Tracheal epithelial cell (primary cell): ENCODE measurements around the gene DAZ3. TPM values are rescaled to one million over a fixed set of nuclear protein-coding genes. Genes with fewer than 3 reads are reported as not detected.

ENCODE experiments used
- total RNA-seq: library from RNA; depleted of rRNA; stranded (reverse); fragments of >200 nt; gene quantifications from 2 replicates; pipeline ENCODE4 v1.2.1, GENCODE V29; 2014

Gene DAZ3
- not detected in 2 replicates for total RNA-seq

DNA sequence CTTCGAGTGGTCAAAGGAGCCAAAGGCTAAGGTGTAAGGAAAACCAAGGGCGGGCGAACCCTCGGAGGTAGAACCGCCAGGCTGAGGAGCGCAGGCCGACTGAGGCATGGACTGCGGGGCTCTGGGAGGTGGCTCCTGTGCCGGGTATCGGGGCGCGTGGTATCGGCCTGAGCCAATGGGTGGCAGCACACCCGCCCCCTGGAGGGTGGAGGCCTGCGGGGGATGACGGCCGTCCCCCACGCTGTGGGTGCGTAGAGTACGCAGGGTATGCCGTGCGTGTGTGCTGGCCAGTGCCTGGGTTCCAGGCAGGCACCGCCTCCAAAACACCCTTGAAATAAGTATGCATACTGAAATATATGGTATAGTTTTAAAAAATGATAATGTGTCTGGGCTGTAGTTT lies at the start of gene DAZ3:
Gene DAZ3 (minus strand): TSS at position 101 of the 400 bp plus-strand sequence. CDS start 208 bp downstream, outside the sequence.

DNA sequence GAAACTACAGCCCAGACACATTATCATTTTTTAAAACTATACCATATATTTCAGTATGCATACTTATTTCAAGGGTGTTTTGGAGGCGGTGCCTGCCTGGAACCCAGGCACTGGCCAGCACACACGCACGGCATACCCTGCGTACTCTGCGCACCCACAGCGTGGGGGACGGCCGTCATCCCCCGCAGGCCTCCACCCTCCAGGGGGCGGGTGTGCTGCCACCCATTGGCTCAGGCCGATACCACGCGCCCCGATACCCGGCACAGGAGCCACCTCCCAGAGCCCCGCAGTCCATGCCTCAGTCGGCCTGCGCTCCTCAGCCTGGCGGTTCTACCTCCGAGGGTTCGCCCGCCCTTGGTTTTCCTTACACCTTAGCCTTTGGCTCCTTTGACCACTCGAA lies 20.4 kb upstream of the DAZ3 start, which contains the start of gene DAZ4:
Gene DAZ4 (plus strand): TSS at position 301 of the 400 bp plus-strand sequence. CDS start 208 bp downstream, outside the sequence.

Other genes starting within 250 kb of the DAZ3 start
- gene BPY2B, start 195.4 kb downstream of the DAZ3 start, total RNA-seq = not detected in 2 replicates
- not detected in 2 replicates for gene DAZ4, start 20.5 kb upstream of the DAZ3 start, total RNA-seq
- gene BPY2C, start 238.7 kb upstream of the DAZ3 start, total RNA-seq = not detected in 2 replicates